ENCODE data around the gene ERBB2.

Gene ERBB2

DNA sequence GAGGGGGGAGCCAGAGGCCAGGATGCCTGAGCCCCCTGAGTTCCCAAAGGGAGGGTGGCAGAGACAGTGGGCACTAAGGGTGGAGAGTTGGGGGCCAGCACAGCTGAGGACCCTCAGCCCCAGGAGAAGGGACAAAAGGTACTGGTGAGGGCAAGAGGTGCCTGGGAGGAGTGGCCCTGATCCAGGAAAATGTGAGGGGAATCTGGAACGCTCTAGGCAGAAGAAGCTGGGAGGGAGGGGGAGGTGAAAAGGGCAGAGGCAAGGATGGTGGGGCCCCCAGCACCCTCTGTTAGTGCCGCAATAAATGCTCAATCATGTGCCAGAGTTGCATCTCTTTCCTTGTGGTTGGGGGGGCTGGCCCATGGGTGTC lies 33.6 kb upstream of the ERBB2 start:
- DNase-seq: no peak

DNA sequence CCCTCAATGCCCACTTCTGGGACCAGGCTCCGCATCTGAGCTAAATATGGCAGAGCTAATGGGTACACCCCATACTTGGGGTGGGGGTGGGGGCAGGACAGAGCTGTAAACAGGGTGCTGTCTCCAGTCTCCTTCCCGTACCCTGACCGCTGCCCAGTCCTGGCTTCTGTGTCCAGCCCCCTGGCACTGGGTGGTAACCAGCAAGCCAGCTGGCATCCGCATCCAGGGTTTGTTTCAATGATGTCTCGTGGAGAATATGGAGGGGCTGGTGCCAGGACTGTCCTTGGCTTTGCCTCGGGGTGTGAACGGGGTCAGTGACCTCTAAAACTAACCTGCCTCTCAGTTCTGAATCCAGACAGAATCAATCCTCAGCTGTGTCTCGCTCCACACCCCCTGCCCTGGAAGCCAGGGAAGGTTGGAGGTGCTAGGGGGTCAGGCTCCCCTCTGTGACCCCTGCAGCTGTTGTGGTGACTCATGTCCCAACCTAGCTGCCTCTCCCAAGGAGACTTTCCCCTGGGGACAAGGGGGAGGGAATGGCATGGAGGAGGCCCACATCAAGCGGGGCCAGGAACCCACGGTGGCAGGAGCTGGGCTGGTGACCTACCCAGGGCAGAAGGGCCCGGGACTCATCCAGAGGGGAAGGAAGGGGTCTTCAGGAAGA lies 33.1 kb upstream of the ERBB2 start:
- DNase-seq: no peak

DNA sequence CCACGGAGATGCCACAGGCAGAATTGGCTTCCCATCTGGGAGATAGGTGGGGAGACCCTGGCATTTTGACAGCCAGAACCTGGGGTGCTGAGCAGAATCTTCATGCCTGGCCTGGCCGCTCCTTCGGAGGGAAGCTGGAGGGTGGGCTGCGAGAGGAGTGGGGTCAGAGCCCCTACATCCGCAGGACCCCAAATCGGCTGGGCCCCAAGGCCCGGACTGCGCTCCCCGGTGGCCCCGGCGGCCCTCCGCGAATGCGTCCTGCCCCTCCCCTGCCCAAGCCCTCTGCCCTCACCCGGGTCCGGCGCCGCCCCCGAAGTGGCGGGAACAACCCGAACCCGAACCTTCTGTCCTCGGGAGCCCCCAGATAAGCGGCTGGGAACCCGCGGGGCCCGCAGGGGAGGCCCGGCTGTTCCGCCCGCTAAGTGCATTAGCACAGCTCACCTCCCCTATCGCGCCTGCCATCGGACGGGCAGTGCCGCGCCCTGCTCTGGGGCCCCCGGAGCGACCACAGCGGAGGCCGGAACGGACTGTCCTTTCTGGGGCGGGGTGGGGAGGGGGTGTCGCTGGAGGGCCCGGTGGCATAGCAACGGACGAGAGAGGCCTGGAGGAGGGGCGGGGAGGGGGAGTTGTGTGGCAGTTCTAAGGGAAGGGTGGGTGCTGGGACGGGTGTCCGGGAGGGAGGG lies 32.5 kb upstream of the ERBB2 start:
- DNase-seq: no peak

DNA sequence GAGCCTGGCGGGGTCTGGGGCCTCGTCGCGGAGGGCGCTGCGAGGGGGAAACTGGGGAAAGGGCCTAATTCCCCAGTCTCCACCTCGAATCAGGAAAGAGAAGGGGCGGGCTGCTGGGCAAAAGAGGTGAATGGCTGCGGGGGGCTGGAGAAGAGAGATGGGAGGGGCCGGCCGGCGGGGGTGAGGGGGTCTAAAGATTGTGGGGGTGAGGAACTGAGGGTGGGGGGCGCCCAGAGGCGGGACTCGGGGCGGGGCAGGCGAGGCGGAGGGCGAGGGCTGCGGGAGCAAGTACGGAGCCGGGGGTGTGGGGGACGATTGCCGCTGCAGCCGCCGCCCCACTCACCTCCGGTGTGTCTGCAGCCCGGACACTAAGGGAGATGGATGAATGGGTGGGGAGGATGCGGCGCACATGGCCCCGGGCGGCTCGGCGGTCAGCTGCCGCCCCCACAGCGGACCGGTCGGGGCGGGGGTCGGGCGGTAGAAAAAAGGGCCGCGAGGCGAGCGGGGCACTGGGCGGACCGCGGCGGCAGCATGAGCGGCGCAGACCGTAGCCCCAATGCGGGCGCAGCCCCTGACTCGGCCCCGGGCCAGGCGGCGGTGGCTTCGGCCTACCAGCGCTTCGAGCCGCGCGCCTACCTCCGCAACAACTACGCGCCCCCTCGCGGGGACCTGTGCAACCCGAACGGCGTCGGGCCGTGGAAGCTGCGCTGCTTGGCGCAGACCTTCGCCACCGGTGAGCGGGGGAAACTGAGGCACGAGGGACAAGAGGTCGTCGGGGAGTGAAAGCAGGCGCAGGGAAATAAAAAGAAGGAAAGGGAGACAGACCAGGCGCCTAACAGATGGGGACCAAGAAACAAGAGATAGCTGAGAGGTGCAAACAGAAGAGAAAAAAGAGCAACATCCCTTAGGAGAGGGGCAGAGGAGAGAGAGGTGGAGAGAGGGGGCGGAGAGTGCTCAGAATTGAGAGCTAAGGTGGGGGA lies 31.6 kb upstream of the ERBB2 start, which contains the start of gene PNMT:
TSS of gene PNMT (plus strand) at position 509 of the 980 bp plus-strand sequence. CDS start at position 532, 23 bp downstream.
- DNase-seq: peak; percentile 66

DNA sequence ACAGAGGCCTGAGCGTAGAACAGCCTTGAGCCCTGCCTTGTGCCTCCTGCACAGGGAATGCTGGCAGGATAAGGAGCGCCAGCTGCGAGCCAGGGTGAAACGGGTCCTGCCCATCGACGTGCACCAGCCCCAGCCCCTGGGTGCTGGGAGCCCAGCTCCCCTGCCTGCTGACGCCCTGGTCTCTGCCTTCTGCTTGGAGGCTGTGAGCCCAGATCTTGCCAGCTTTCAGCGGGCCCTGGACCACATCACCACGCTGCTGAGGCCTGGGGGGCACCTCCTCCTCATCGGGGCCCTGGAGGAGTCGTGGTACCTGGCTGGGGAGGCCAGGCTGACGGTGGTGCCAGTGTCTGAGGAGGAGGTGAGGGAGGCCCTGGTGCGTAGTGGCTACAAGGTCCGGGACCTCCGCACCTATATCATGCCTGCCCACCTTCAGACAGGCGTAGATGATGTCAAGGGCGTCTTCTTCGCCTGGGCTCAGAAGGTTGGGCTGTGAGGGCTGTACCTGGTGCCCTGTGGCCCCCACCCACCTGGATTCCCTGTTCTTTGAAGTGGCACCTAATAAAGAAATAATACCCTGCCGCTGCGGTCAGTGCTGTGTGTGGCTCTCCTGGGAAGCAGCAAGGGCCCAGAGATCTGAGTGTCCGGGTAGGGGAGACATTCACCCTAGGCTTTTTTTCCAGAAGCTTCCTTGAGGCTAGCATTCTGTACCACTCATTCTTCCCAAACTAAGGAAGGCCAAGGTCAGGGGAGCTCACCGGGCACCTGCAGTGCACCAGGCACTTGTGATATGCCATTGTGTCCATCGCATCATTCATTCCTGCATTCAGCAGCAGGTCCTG lies 29.7 kb upstream of the ERBB2 start:
- no peak for DNase-seq

DNA sequence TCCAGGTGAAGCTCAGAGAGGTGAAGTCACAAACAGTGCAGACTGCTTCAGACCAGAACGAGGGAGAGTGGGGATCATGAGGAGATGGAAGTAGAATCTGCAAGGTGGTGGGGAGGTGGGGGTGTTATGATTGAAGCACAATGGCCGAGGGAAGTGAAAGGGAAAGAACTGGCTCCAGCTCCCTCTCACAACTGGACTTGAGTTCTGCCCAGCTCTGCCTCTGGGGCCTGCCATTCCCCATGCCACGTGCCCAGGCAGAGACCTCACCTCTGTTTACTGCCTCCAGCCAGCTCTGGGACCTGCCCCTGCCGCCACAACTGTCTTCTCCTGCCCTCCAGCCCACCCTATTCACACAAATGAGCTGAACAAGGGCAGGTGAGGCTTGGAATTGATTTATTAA lies 29.1 kb upstream of the ERBB2 start:
- no peak for DNase-seq

DNA sequence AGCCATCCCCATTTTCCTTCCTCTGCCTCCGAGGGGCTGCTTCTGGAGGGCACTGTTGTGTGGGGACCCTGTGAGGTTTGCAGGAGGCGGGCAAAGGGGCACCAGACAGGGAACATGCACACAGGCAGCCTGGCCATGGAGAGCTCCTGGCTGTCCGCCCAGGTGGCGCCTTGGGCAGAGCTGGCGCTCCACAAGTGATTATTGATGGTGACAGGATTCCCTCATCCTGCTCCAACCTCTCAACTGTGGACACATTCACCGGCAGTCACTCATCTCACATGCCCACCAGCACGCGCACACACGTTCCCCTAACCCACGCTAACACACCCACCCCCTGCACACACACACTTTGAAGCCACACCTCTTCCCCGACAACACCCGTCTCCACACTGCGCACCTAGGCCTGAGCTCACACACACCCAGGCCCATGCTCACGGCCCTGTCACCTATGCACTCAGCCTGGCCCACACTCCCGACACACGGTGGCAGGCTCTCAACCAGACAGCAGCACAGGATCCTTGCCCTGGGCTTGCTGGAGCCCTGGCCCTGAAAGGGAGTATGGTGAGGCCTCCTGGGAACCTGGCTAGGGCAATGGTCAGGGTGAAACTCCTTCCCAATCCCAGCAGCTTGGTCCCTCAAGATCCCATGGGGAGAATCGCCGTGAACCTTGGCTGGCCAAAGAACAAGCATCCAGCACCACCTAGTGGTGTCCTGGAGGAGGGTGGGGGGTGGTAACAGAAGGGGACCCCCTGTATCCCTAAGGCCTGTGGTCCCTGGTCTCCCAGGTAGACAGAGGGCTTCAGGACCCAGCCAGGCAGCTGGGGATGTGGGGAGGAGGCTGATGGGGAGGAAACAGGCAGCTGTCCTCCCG lies 28.0 kb upstream of the ERBB2 start:
- DNase-seq: no peak

DNA sequence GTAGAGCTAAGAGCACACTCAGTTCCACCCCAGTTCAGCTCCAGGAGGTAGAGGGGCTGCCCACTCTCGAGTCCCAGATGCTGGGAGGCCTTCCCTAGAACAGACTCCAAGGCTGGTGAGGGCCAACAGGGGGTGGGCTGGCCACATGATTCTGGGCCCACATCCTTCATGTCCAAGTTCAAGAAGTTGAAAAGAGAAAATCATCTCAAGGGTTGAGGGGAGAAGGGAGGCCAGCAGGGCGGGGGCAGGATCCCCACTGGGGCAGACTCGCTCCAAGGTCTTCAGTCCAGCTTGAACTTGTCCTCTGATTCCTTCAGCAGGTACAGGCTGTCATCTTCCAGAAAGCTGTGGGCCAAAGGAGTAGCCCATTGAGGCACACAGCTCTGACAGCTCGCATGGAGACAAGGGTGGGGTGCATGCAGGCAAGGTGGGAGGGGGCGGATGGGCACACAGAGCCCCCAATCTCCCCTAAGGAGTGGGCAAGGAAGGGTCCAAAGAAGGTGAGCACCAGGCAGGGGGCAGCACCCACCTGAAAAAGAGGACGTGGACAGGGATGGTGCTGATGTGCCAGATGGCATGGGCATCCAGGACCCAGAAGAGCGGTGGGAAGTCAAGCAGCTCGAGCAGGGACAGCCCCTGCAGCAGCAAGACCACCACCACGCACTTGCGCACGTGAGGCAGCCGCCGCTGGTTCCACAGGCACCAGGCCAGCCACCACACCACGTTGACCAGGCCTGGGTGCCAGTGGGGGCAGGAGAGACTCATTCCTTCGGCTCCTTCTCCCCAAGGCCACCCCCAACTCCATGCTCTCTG lies 27.1 kb upstream of the ERBB2 start:
- no peak for DNase-seq

DNA sequence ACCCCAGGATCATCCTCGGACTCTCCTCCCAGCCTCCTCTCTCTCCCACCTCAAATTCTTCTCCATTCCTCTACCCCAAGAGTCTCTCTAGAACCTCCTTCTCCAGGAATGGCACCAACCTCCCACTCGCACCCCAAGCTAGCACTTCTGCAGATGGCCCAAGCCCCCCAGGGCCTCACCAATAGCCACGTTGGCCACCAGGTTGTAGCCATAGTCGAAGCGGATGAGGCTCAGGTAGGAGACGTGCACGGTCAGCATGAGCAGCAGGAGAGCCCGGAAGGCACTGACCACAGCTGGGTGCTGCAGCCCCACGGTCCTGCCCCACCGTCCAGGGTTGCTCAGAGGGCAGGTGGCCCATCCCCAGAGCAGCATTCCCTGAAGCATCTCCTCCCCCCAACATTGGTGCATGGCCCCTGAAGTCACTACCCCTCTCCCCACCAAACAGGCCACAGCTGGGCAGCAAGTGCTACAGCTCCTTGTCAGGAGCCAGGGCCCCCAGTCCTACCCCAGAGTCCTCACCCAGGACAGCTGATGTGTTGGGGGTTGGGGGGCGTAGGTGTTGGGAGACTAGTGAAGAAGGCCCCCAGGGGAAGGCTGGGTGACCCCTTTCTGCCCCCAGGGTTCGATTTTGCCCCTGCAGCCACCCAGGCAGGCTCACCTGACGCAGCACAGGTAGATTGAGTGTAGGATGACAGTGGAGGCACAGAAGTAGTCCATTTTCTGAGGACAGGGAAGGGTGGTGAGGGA lies 26.4 kb upstream of the ERBB2 start:
- no peak for DNase-seq

DNA sequence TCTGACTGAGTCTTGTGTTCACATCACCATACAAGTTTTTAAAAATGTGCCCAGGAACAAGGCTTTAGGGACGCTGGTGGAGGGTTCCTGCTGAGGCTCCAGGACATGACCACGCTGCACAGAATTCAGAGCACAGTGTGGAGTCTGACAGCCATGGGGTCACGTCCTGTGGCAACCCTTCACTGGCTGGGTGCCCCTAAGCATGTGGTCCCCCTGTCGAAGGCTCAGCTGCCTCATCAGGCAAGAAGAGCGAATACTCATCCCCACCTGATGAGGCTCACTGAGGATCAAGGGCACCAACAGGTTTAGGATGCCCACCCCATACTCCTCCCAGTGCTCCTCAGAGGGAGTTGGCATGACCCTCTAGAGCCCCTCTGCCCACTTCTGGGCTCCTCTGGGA lies 25.7 kb upstream of the ERBB2 start:
- DNase-seq: no peak

DNA sequence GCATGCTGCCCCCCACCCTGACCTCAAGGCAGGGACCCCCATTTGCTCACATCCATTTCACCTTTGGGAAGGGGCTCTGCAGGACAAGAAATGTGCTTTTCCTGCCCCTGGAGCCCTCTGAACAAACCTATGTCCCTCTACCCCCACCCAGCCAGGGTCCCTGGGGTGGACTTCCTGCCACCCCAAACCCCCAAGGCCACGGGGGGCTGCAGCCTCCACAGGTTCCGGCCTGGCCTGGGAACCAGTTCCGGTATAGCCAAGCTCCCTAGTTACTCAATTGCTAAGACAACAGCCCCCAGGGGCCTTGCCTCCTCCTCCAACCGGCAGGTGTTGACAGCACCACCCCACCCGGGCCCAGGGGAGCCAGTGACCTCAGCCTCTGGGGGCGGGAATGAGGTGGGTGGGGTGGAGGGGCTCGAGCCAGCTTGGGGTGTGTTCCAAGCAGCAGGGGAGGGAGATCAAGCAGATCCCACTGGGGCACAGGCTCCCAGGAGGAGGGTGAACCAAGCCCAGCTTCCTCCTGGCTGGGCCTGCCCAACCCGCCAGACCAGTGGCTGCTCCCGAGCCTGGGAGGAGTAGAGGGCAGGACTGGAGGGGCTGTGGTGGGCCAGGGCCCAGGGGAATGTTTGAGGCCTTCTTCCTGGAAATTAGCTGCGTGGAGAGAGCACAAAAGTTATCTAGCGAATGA lies 25.0 kb upstream of the ERBB2 start:
- DNase-seq: no peak

DNA sequence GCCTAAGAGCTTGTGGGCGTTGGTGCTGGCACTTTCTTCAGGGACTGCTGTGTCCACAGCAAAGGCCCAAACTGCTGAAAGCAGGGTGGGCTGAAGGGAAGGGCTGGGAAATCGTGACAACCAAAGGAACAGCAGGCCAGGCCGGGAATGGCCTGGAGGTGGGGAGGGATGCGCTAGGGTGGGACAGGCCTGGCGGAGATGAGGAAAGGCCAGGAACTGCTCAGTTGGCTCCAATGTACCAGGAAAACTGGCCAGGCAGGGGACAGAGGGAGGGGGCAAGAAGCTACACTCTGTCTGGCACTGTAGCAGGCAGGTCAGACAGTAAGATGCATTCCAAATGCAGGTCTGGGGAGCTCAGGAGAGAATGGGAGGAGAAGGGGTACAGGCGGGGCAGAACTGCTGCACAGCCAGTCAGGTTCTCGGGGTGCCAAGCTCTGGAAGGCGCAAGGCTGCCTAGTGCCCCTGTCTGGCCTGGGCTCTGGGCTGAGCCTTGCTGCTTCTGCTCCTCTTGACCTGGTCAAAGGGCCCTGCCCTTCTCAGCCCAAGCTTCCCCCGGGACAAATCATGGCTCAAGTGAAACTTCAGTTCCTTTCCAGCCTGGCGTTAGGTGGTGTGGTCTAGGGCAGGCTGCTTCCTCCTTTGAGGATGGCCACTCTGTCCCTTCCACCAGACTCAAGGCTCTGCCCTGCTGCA lies 24.3 kb upstream of the ERBB2 start:
- no peak for DNase-seq

DNA sequence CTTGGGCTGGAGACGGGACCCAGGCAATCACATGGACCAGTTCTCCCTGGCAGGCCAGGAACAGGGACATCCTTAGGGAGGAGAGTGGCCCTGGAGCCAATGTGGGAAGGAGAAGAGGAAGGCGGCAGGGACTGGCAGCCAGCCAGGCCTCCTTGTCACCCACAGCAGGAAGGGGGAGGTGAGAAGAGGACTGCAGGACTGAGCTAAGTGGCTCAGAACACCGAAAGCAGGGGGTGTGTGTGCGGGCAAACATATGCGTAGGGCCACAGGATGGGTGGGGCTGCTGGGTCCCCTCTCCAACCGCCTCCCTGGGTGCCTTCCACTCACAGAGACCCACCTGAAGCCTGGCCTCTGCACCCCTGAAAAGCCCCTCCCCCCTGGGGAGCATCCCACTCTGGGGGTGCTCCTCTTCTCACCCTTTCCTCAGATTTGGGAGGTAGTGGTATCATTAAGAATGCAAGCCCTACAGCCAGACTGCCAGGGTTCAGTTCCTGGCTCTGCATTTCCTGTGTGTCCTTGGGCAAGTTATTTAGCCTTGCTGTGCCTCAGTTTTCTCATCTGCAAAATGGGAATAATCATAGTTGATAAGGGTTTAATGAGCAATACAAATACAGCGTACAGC lies 23.6 kb upstream of the ERBB2 start:
- peak; percentile 36 for DNase-seq

DNA sequence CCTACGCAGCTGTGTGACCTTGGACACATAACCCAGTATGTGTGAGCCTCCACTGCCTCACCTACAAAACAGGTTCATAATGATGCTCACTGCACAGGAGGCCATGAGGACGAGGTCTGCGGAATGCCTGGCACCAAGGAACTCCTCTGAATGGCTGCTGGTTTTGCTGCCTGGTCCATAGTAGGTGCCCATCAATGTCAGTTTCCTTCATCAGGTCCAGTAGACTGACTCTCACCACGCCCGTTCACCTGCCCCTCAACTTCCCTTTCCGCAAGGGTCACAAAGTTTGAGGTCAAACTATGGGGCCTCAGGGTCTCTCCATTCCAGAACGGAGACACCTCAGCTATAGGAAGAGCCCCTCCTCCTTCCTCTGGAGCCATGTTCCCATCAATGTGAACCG lies 22.8 kb upstream of the ERBB2 start:
- no peak for DNase-seq

DNA sequence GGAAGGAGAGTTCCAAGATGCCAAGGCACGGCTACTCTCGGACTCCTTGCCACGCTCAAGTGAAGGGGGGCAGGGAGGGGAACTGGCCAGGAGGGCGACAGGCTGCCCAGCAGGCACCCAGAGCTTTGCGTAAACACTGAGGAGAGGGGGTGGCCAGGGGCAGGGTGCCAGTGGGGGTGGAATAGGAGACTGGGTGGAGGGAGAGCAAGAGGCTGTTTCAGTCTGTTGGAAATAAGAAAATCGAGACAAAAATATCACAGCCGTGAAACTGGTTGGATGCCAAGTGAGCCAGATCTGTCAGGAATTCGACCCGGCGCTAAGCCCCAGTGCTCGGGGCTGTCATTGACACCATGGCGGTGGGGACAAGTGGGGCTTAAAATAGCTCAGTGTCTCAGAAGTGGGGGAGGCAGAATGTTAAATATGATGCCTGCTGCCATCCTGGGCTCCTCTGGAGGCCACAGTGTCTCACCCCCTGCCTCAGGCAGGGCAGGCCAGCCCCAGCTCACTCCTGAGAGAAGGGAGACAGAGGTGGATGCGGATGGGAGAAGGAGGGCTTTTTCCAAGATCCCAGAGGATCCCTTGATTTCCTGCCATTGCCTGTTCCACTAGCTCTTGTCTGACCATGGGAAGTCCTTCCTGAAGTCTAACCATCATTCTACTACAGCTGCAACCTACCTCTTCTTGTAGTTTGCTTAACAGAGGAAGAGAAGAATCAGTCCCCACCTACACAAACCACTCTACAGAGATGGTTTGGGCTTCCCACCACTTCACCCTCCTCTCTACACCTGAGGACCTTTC lies 22.1 kb upstream of the ERBB2 start:
- DNase-seq: no peak

DNA sequence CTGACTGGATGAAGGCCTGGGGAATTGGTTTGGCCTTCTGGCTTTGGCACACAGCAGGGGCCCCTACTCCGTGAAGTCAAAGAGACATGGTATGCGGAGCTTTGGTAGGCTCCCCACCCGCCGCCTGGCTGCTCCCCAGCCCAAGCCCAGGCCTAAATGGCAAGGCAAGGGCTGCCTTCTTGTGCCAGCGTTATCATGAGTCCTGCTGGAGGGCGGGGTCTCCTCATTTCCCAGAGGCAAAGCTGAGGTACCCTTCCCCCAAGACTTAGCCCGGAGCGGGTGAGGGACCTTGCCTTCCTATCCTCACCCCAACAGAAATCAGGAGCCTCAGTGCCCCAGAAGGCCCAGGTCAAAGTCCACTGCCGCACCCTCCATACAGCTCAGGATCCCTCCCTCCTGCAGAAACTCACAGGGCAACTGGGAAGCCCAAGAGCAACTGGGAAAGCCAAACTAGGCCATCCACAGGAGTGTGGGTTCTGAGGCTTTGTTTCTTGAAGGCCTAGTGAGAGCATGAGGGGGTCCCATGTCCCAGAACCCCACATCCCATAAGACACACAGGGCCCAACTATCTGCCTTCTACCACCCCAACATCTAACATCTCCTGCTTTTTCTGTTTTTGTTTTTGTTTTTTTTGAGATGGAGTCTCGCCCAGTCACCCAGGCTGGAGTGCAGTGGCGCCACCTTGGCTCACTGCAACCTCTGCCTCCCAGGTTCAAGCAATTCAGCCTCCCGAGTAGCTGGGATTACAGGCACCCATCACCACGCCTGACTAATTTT lies 21.3 kb upstream of the ERBB2 start:
- DNase-seq: no peak
